GM23338 (cell line): ENCODE results near the gene ABHD6. TPM values are rescaled to one million over a fixed set of nuclear protein-coding genes. Genes with fewer than 3 reads are reported as not detected.

ENCODE experiments used
- ATAC-seq: fragments of 200-7000 bp; cut with Tn5 transposase; 3 replicates; pipeline ENCODE4 v1.9.1; 2020
- DNase-seq: peaks from one replicate; pipeline ENCODE4 v3.0.0-alpha.2; 2015; ENCODE audit warnings: low spot score
- H2AFZ ChIP-seq: fragments of 200-600 bp; sonication (generic); 2 replicates; pipeline ENCODE4 v1.8.0; 2016; ENCODE audit warnings: antibody characterized with exemption, mild to moderate bottlenecking, moderate library complexity
- H3F3A ChIP-seq: fragments of 200-600 bp; sonication (generic); replicated peaks from 2 replicates; pipeline ENCODE4 v1.8.0; 2017; ENCODE audit warnings: antibody characterized with exemption, mixed run types, low read depth
- H3K27ac ChIP-seq: fragments of 200-600 bp; sonication (generic); 2 replicates; pipeline ENCODE4 v1.6.1; 2016; ENCODE audit warnings: low read depth
- H3K27me3 ChIP-seq: fragments of 200-600 bp; sonication (generic); 2 replicates; pipeline ENCODE4 v1.8.0; 2016; ENCODE audit warnings: mild to moderate bottlenecking, mixed run types, moderate library complexity; ENCODE audit not compliant: insufficient read depth
- H3K36me3 ChIP-seq: fragments of 200-600 bp; sonication (generic); 2 replicates; pipeline ENCODE4 v1.8.0; 2016; ENCODE audit warnings: mild to moderate bottlenecking; ENCODE audit not compliant: insufficient read depth
- H3K4me1 ChIP-seq: fragments of 200-600 bp; sonication (generic); 2 replicates; pipeline ENCODE4 v1.8.0; 2016; ENCODE audit warnings: mild to moderate bottlenecking, moderate library complexity; ENCODE audit not compliant: insufficient read depth
- H3K4me2 ChIP-seq: fragments of 200-600 bp; sonication (generic); 2 replicates; pipeline ENCODE4 v1.7.1; 2017; ENCODE audit warnings: mixed run types
- H3K4me3 ChIP-seq: fragments of 200-600 bp; sonication (generic); 2 replicates; pipeline ENCODE4 v1.6.1; 2016; ENCODE audit warnings: mixed run types
- H3K79me2 ChIP-seq: fragments of 200-600 bp; sonication (generic); replicated peaks from 2 replicates; pipeline ENCODE4 v1.8.0; 2017; ENCODE audit warnings: mild to moderate bottlenecking; ENCODE audit not compliant: insufficient read depth
- H3K9me2 ChIP-seq: fragments of 200-600 bp; sonication (generic); 2 replicates; pipeline ENCODE4 v1.8.0; 2017; ENCODE audit not compliant: insufficient read depth
- H4K20me1 ChIP-seq: fragments of 200-600 bp; sonication (generic); replicated peaks from 2 replicates; pipeline ENCODE4 v1.8.0; 2017; ENCODE audit warnings: mild to moderate bottlenecking; ENCODE audit not compliant: insufficient read depth
- H3K27ac Mint-ChIP-seq: 2 replicates; pipeline ENCODE4 v1.8.0; 2020; ENCODE audit warnings: inconsistent platforms, mild to moderate bottlenecking, moderate library complexity, mixed read lengths
- H3K27me3 Mint-ChIP-seq: 3 replicates; pipeline ENCODE4 v1.8.0; 2022; ENCODE audit warnings: low read depth, mild to moderate bottlenecking, moderate library complexity, mixed read lengths, inconsistent platforms; ENCODE audit not compliant: insufficient read depth, poor library complexity
- H3K36me3 Mint-ChIP-seq: 3 replicates; pipeline ENCODE4 v1.8.0; 2021; ENCODE audit warnings: low read depth, mild to moderate bottlenecking, inconsistent platforms, moderate library complexity, mixed read lengths
- H3K4me1 Mint-ChIP-seq: 3 replicates; pipeline ENCODE4 v1.8.0; 2020; ENCODE audit warnings: mild to moderate bottlenecking, inconsistent platforms, mixed read lengths
- H3K4me3 Mint-ChIP-seq: 3 replicates; pipeline ENCODE4 v1.8.0; 2021; ENCODE audit warnings: moderate library complexity, mild to moderate bottlenecking, inconsistent platforms, mixed read lengths
- H3K9me3 Mint-ChIP-seq: 3 replicates; pipeline ENCODE4 v1.8.0; 2020; ENCODE audit warnings: moderate library complexity, mild to moderate bottlenecking, inconsistent platforms, mixed read lengths
- CREB1 ChIP-seq: fragments of 250-450 bp; sonication (Bioruptor Pico); IDR thresholded peaks from 2 replicates; pipeline ENCODE4 v1.5.0; 2020; ENCODE audit warnings: low read depth, mild to moderate bottlenecking, moderate library complexity
- ETS1 ChIP-seq: IDR thresholded peaks from 2 replicates; pipeline ENCODE4 v1.6.1; 2016; ENCODE audit warnings: antibody characterized with exemption
- JUNB ChIP-seq: IDR thresholded peaks from one replicate; pipeline ENCODE4 v1.6.1; 2016; ENCODE audit warnings: antibody characterized with exemption; ENCODE audit not compliant: unreplicated experiment
- NANOG ChIP-seq: IDR thresholded peaks from 2 replicates; pipeline ENCODE4 v1.6.1; 2016; ENCODE audit warnings: antibody characterized with exemption, borderline replicate concordance
- STAT1 ChIP-seq: IDR thresholded peaks from one replicate; pipeline ENCODE4 v1.6.1; 2016; ENCODE audit warnings: antibody characterized with exemption; ENCODE audit not compliant: unreplicated experiment
- ZNF462 ChIP-seq: fragments of 250-450 bp; sonication (Bioruptor Pico); IDR thresholded peaks from 2 replicates; pipeline ENCODE4 v1.5.0; 2020; ENCODE audit warnings: mild to moderate bottlenecking, moderate library complexity
- polyA plus RNA-seq: library from polyadenylated mRNA; unstranded; fragments of >200 nt; fragmentation: Nextera tagmentation; extraction: Ambion mirVana; gene quantifications from 2 replicates; pipeline ENCODE4 v1.2.1, GENCODE V29; 2016
- total RNA-seq: library from RNA; depleted of rRNA; stranded (reverse); fragments of >200 nt; shearing (Covaris generic); gene quantifications from 2 replicates; pipeline ENCODE4 v1.2.3, GENCODE V29; 2014

ABHD6 gene
- total and polyA plus RNA-seq, 2 experiments from 2014 or later: 3.7 to 5.5 TPM

GRCh38 chr3:58325525-58325992 is 88.0 kb downstream of the ABHD6 start (continued):
- TF ChIP-seq ZNF462 (CRISPR knock-in tag) (no peak), JUNB (no peak), NANOG (no peak), CREB1 (CRISPR knock-in tag) (no peak)

GRCh38 chr3:58326267-58326900 is 88.8 kb downstream of the ABHD6 start:
- H3K4me3 ChIP-seq: no peak overlapping the region
- peaks cover 11% of the 10 kb centered on the region for H3K27me3 Mint-ChIP-seq
- H3K27ac ChIP-seq: no peak overlapping the region
- no peak overlapping the region for H3K4me2 ChIP-seq
- no peaks in the 10 kb centered on the region for H3K9me3 Mint-ChIP-seq
- ATAC-seq (no peak), DNase-seq (no peak)
- 0 out of 2 replicates have a peak, but pooled peaks cover 2% of the 10 kb centered on the region for H3F3A ChIP-seq
- H3K27ac Mint-ChIP-seq: no peak overlapping the region
- H3K4me1 Mint-ChIP-seq: peaks cover 26% of the 10 kb centered on the region
- no peaks in the 10 kb centered on the region for H3K79me2 ChIP-seq
- H4K20me1 ChIP-seq: no peaks in the 10 kb centered on the region
- H2AFZ ChIP-seq: no peak overlapping the region
- no peaks in the 10 kb centered on the region for H3K36me3 Mint-ChIP-seq
- H3K4me3 Mint-ChIP-seq: no peak overlapping the region
- H3K36me3 ChIP-seq: no peaks in the 10 kb centered on the region
- no peaks in the 10 kb centered on the region for H3K9me2 ChIP-seq
- TF ChIP-seq ETS1 (no peak), STAT1 (no peak)
- peaks cover under 1% of the 10 kb centered on the region; the same call in 1 of the 2 replicates for H3K27me3 ChIP-seq
- H3K4me1 ChIP-seq: peaks cover 21% of the 10 kb centered on the region
